CD14-positive monocyte (primary cell): ENCODE measurements around the gene KLF15. TPM values are rescaled to one million over a fixed set of nuclear protein-coding genes. Genes with fewer than 3 reads are reported as not detected.

Experiments
- DNase-seq, 3 donors: peaks; one replicate each; pipeline ENCODE4 v3.0.0-alpha.2; 2011 to 2022
- H2AFZ ChIP-seq: 2 replicates; pipeline ENCODE4 v1.6.0; 2012; ENCODE audit warnings: mild to moderate bottlenecking, low read depth, low read length, inconsistent platforms; ENCODE audit not compliant: insufficient read depth, poor library complexity, severe bottlenecking
- H3K27ac ChIP-seq, 2 donors: 1 replicate in 1 of 2; 2 replicates in 1 of 2; pipeline ENCODE4 v1.5.1; 2012 to 2013; ENCODE audit warnings: low read length in 2 of 2, control low read depth in 1 of 2, inconsistent platforms in 1 of 2, low read depth in 1 of 2, mild to moderate bottlenecking in 1 of 2
- H3K27me3 ChIP-seq, 2 donors: one replicate each; pipeline versions ENCODE4 v1.6.0 to v1.6.1; 2011 to 2013; ENCODE audit warnings: low read length in 2 of 2; ENCODE audit not compliant: control insufficient read depth in 2 of 2, insufficient read depth in 2 of 2
- H3K36me3 ChIP-seq, 2 donors: replicated peaks in 1 of 2; 1 replicate in 1 of 2; 2 replicates in 1 of 2; pipeline versions ENCODE4 v1.5.1 to v1.6.1; 2012 to 2013; ENCODE audit warnings: low read length in 2 of 2, control low read depth in 1 of 2, inconsistent platforms in 1 of 2, mild to moderate bottlenecking in 1 of 2; ENCODE audit not compliant: insufficient read depth in 2 of 2, control insufficient read depth in 1 of 2
- H3K4me1 ChIP-seq, 2 donors: 1 replicate in 1 of 2; 2 replicates in 1 of 2; pipeline versions ENCODE4 v1.5.1 to v1.6.1; 2012 to 2013; ENCODE audit warnings: low read length in 2 of 2, control low read depth in 1 of 2, inconsistent platforms in 1 of 2, mild to moderate bottlenecking in 1 of 2, moderate library complexity in 1 of 2; ENCODE audit not compliant: insufficient read depth in 2 of 2, control insufficient read depth in 1 of 2
- H3K4me2 ChIP-seq: replicated peaks from 2 replicates; pipeline ENCODE3; 2012; ENCODE audit warnings: low read length, moderate library complexity, mild to moderate bottlenecking; ENCODE audit not compliant: poor library complexity, severe bottlenecking; ENCODE audit errors: extremely low read depth
- H3K4me3 ChIP-seq, 3 experiments: fragments of 200-600 bp in 1 of 3; sonication (generic) in 1 of 3; replicated peaks in 1 of 3; 1 replicate in 2 of 3; 2 replicates in 1 of 3; pipeline ENCODE4 v1.5.1; 2011 to 2013; ENCODE audit warnings: low read length in 3 of 3, mild to moderate bottlenecking in 3 of 3, control low read depth in 2 of 3, low read depth in 2 of 3, inconsistent platforms in 1 of 3, moderate library complexity in 1 of 3
- H3K79me2 ChIP-seq: 2 replicates; pipeline ENCODE4 v1.6.0; 2012; ENCODE audit warnings: mild to moderate bottlenecking, control low read depth, inconsistent platforms, low read length, moderate library complexity; ENCODE audit not compliant: insufficient read depth
- H3K9ac ChIP-seq: 2 replicates; pipeline ENCODE4 v1.6.0; 2017; ENCODE audit warnings: low read length, mild to moderate bottlenecking; ENCODE audit not compliant: insufficient read depth, poor library complexity, severe bottlenecking
- H3K9me3 ChIP-seq, 2 donors: replicated peaks in 1 of 2; 1 replicate in 1 of 2; 2 replicates in 1 of 2; pipeline versions ENCODE4 v1.5.1 to v1.6.1; 2012 to 2013; ENCODE audit warnings: low read length in 2 of 2, control low read depth in 1 of 2; ENCODE audit not compliant: control insufficient read depth in 1 of 2, insufficient read depth in 1 of 2
- H4K20me1 ChIP-seq: 2 replicates; pipeline ENCODE4 v1.6.0; 2012; ENCODE audit warnings: mild to moderate bottlenecking, low read length, control low read depth, moderate library complexity; ENCODE audit not compliant: insufficient read depth
- H3K27ac Mint-ChIP-seq, 7 donors: one replicate each; pipeline ENCODE4 v1.8.0; 2020; ENCODE audit warnings: mild to moderate bottlenecking in 7 of 7, mixed read lengths in 7 of 7, moderate library complexity in 6 of 7, inconsistent platforms in 2 of 7
- H3K27me3 Mint-ChIP-seq, 3 donors: one replicate each; pipeline ENCODE4 v1.8.0; 2021 to 2022; ENCODE audit warnings: low read depth in 3 of 3, mild to moderate bottlenecking in 3 of 3, mixed read lengths in 3 of 3, moderate library complexity in 3 of 3, inconsistent platforms in 1 of 3
- H3K36me3 Mint-ChIP-seq, 2 donors: one replicate each; pipeline ENCODE4 v1.8.0; 2020; ENCODE audit warnings: mixed read lengths in 2 of 2, inconsistent platforms in 1 of 2, mild to moderate bottlenecking in 1 of 2
- H3K4me1 Mint-ChIP-seq: one replicate; pipeline ENCODE4 v1.8.0; 2020; ENCODE audit warnings: mild to moderate bottlenecking, mixed read lengths
- H3K4me3 Mint-ChIP-seq, 2 donors: one replicate each; pipeline ENCODE4 v1.8.0; 2020; ENCODE audit warnings: mild to moderate bottlenecking in 2 of 2, mixed read lengths in 2 of 2, moderate library complexity in 1 of 2
- H3K9me3 Mint-ChIP-seq, 7 donors: one replicate each; pipeline ENCODE4 v1.8.0; 2020 to 2022; ENCODE audit warnings: mixed read lengths in 7 of 7, mild to moderate bottlenecking in 6 of 7, moderate library complexity in 6 of 7, inconsistent platforms in 2 of 7
- CTCF ChIP-seq: fragments of 200-600 bp; IDR thresholded peaks from one replicate; pipeline ENCODE4 v1.8.0; 2022; ENCODE audit warnings: antibody characterized with exemption, mild to moderate bottlenecking
- WGBS: methylation state at CpG from one replicate; pipeline ENCODE4 v1.1.5; 2013; ENCODE audit warnings: missing lambda C conversion rate; ENCODE audit not compliant: insufficient coverage; 5-methylcytosine and 5-hydroxymethylcytosine counted together
- intact Hi-C, 2 donors: fragments of 100-400 bp; cut with micrococcal nuclease; formaldehyde crosslinking; loops; one replicate each; pipeline versions ENCODE4 v1.15.0 to v1.15.1; 2023
- polyA plus RNA-seq, 3 donors: library from polyadenylated mRNA; depleted of rRNA in 1 of 3; unstranded in 2 of 3; stranded (reverse) in 1 of 3; fragments of 300-500 nt in 2 of 3; fragments of >200 nt in 1 of 3; fragmentation: Illumina TruSeq in 2 of 3; gene quantifications; 1 replicate in 2 of 3; 2 replicates in 1 of 3; pipeline ENCODE4 v1.2.3, GENCODE V29; 2012 to 2021

Gene KLF15
- polyA plus RNA-seq, 3 donors, result not detected

GRCh38 chr3:126345641-126346460 lies 11.4 kb downstream of the KLF15 start:
- no peak overlapping the region for H3K4me3 ChIP-seq
- H3K4me2 ChIP-seq, result no peak overlapping the region
- no peaks in the 10 kb centered on the region for H3K79me2 ChIP-seq
- Mint-ChIP-seq H3K27ac (no peak overlapping the region), H3K27me3 (peaks cover 3 to 10% (median 3%) of the 10 kb centered on the region in 3 donors), H3K36me3 (no peaks in the 10 kb centered on the region), H3K4me3 (no peak overlapping the region), H3K9me3 (peaks cover 0 to 2% (median 0%) of the 10 kb centered on the region in 7 donors), H3K4me1 (no peaks in the 10 kb centered on the region)
- TF ChIP-seq CTCF, result no peak
- no peaks in the 10 kb centered on the region for H3K36me3 ChIP-seq
- no peaks in the 10 kb centered on the region for H4K20me1 ChIP-seq
- H3K9ac ChIP-seq, result no peak overlapping the region
- H3K27me3 ChIP-seq, result no peaks in the 10 kb centered on the region
- 90% methylated on average over 5 of the region's 5 CpGs for WGBS
- H2AFZ ChIP-seq, result no peak overlapping the region
- no peak for DNase-seq
- H3K27ac ChIP-seq, result no peak overlapping the region
- intact Hi-C loops, result no loop called here
- no peaks in the 10 kb centered on the region for H3K4me1 ChIP-seq
- no peaks in the 10 kb centered on the region for H3K9me3 ChIP-seq

- H4K20me1 ChIP-seq, result no peaks in the 10 kb centered on the region
- H3K27ac ChIP-seq, result no peak overlapping the region
- H2AFZ ChIP-seq, result no peak overlapping the region
- Mint-ChIP-seq H3K9me3 (peaks cover 0 to 2% (median 0%) of the 10 kb centered on the region in 7 donors), H3K4me3 (no peak overlapping the region), H3K36me3 (no peaks in the 10 kb centered on the region), H3K27ac (no peak overlapping the region), H3K4me1 (no peaks in the 10 kb centered on the region), H3K27me3 (peaks cover 3 to 10% (median 3%) of the 10 kb centered on the region in 3 donors)
- no peaks in the 10 kb centered on the region for H3K79me2 ChIP-seq
- DNase-seq, result no peak
- no peaks in the 10 kb centered on the region for H3K4me1 ChIP-seq
- intact Hi-C loops, result no loop called here
- H3K36me3 ChIP-seq, result no peaks in the 10 kb centered on the region
- TF ChIP-seq CTCF, result no peak
- H3K27me3 ChIP-seq, result no peaks in the 10 kb centered on the region
- H3K9me3 ChIP-seq, result no peaks in the 10 kb centered on the region
- H3K4me2 ChIP-seq, result no peak overlapping the region
- no peak overlapping the region for H3K9ac ChIP-seq
- H3K4me3 ChIP-seq, result no peak overlapping the region
- WGBS, result 98% methylated on average over 6 of the region's 7 CpGs
These were observed 12.0 kb downstream of the KLF15 start for GRCh38 chr3:126345231-126345630.
